Measurements from ENCODE around the gene C10orf90.
"Not testable (repeated sequence)": the region's sequence is repeated elsewhere in the genome, so short reads cannot be mapped to it uniquely, and the experiment has no call there.

C10orf90 gene

DNA sequence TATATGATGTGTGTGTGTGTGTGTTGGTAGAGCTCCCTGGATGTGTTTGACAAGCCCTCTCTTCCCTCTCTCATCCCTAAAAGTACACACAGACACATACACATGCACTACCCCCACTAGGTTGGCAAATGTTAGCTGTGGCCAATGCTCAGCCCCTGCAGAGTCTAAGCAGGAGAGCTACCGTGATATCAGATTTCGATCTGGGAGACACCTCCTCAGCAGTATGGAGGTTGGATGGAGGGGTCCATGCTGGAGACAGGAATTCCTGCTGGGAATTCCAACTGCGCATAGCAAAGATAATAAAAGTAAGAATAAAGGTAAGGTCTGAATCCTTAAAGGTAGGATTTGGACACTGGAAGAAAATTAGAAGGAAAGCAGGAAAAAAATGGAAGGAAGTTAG is 85.7 kb downstream of the C10orf90 start:
- no peak for DNase-seq (ENCODE audit: low read depth in 2 of 2)

GRCh38 chr10:126583552-126584200 is 86.8 kb downstream of the C10orf90 start:
- DNase-seq (ENCODE audit: low read depth in 2 of 2), result no peak

GRCh38 chr10:126581648-126582046 is 88.8 kb downstream of the C10orf90 start:
- no peak for DNase-seq (ENCODE audit: low read depth in 2 of 2)

DNA sequence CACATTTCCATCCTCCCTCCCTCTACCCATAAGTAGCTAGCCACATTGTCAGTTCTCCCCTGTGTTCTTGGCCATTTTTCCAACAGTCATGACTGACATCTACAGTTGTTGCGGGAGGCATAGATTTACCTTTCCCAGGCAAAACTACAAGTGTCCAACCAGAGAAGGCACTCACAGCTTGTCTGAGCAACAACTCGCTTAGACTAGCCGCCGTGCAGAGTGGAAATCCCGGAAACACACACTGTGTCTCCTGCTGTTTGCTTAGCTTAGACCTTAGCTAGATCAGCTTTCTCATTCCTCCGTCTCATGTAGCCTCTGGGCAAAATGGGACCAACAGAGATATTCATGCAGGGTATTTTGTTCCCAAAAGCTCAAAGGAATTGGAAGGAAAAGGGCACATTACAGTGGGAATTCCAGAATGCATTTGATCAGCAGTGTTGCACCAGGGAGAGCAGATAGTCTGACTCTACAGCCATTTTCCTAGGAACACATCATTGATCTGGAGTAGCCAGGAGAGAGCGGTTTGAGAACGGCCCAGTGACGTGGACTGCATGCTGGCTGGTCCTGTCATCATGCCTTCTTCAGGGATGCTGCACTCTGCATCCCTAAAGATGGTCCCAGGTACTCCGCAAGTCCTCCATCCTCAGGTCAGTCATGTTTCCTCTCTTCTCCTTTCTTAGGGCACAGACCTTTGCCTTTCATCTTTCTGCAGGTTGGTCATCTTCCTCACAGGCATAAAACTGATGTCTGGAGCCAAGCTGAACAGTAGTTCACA is 89.4 kb downstream of the C10orf90 start:
- no peak for DNase-seq (ENCODE audit: low read depth in 2 of 2)

DNA sequence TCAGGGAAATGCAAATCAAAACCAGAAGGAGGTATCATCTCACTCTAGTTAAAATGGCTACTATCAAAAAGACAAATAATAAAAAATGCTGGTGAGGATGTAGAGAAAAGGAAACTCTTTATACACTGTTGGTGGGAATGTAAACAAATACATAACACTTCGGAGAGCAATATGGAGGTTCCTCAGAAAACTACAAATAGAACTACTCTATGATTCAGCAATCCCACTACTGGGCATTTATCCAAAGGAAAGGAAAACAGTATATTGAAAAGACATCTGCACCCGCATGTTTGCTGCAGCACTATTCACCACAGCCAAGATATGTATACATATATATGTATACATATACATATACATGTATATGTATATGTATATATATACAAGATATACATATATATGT is 94.2 kb downstream of the C10orf90 start:
- DNase-seq (ENCODE audit: low read depth in 2 of 2), result no peak

DNA sequence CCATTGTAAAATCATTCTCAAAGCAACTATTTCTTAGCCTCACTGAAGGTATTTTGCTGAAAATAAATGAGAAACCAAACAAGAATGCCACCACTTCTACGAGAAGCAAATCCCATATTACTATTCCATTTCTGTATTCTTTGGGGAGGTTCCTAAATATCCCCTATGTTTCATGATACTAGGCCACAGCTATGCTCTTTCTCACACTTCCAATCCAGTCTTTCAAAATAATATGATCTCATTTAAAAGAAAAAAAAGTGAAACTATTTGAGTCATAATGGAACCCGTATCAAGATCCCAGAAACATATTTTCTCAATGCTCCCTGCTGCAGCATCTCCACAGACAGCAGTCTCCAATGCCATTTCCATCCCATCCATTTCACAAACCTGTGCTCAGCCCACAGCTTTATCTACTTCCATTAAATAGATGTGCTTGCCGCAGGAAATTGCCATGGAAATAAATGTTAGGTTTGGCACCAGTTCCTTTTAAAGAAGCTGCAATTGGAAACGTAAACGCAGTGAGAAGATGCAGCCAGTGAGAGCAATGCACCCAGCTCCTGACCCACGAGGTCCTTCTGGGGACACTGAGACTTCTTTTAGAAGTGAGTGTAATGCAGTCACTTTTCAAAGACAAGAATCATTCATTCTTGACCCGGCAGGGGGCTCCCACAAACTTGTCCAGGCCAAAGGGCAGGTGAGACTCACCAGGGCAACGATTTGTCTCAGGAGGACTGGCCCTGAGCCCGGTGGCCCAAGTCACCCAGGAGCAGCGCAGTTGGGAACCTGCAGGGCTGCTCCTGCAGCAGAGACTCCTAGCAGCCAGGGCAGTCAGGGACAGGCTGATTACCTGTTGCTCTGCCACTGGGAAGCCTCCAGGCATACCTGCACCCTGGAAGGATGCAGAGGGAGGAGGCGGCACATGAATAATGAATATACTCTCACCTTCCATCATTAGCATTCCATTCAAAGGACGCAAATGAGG is 99.6 kb downstream of the C10orf90 start:
- DNase-seq (ENCODE audit: low read depth in 2 of 2), result no peak

DNA sequence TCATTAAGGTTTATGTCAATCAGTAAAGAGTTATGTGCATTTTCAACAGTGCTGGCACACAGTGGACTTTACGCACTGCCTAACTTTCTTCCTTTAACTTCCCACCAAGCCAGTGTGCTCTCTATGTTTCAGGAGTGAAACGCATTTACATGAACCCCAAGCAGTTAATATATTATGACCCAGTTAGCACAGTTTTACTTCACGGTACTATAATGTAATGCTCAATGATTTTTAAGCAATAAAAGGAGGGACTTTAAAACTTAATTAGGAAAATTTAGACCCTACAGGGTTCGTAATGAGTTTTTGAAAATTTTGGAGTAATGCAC is 100.3 kb downstream of the C10orf90 start:
- DNase-seq (ENCODE audit: low read depth in 2 of 2), result no peak

- no peak for DNase-seq (ENCODE audit: low read depth in 2 of 2)
Measured at GRCh38 chr10:126569513-126570244, 100.8 kb downstream of the C10orf90 start.

DNA sequence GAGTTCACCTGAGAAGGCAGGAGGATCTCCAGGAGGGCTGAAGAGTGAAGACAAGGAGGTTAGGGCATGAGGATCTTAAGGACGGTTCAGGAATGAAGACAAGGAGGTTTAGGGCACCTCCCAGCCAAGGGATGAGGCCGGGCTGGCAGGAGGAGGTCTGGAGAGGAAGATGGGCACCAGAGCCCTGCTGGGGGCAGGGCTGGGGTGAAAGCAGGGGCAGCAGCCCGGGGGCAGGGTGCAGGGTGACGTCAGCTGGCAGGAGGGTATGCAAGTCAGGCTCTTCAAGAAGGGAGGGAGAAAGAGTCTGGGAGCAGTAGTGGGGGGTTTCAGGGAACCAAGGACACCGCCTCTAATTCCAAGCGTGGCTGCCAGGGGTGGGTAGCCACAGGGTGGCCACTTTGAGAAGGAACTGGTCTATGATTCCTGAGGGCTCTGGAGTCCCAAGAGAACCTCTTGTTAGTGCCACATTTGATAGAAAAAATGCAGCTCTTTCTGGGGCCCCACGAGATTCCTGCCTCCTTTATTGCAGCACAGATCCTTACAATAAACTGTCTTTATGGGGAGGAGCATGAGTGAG is 101.6 kb downstream of the C10orf90 start:
- no peak for DNase-seq (ENCODE audit: low read depth in 2 of 2)

GRCh38 chr10:126565871-126566270 is 104.6 kb downstream of the C10orf90 start:
- DNase-seq (ENCODE audit: low read depth in 2 of 2), result no peak

GRCh38 chr10:126565441-126565840 is 105.1 kb downstream of the C10orf90 start:
- DNase-seq (ENCODE audit: low read depth in 2 of 2), result no peak

GRCh38 chr10:126564326-126564888 is 106.1 kb downstream of the C10orf90 start:
- DNase-seq (ENCODE audit: low read depth in 2 of 2), result no peak

- no peak for DNase-seq (ENCODE audit: low read depth in 2 of 2)
Measured at GRCh38 chr10:126563361-126563760, 107.1 kb downstream of the C10orf90 start.

DNA sequence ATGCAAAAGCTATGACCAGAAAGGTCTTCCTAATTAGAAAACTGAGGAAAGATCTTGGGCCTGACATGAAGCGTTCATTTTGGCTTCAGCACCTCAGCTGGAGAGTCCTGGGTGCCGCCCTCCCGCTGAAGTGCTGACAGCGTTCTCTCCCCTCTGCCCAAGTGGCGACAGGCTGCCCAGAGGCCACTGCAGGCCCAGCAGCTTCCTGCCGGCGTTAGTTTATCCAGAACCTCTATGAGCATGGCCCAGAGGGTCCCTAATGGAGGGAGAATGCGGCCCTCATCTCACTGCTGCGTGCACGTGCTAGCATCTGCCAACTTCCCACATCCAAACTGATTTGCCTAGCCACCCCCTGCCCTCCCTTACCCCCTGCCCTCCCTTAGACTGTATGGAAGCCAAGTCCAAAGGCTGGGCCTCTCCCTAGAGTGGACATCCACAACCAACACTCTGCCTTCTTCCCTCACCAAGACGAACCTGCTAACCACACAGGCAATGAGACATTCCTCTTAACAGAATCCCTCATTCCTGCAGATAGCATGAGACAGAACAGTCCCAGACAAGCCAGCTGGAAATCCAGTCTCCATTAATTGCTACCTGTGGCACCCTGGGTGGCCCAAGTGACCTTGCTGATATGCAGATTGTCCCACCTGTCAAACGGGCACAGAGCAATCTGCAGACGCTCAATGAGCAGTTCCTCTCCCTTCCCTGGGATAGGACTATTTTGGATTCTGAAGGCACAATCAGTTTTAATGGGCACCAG is 108.4 kb downstream of the C10orf90 start:
- DNase-seq (ENCODE audit: low read depth in 2 of 2), result no peak

DNA sequence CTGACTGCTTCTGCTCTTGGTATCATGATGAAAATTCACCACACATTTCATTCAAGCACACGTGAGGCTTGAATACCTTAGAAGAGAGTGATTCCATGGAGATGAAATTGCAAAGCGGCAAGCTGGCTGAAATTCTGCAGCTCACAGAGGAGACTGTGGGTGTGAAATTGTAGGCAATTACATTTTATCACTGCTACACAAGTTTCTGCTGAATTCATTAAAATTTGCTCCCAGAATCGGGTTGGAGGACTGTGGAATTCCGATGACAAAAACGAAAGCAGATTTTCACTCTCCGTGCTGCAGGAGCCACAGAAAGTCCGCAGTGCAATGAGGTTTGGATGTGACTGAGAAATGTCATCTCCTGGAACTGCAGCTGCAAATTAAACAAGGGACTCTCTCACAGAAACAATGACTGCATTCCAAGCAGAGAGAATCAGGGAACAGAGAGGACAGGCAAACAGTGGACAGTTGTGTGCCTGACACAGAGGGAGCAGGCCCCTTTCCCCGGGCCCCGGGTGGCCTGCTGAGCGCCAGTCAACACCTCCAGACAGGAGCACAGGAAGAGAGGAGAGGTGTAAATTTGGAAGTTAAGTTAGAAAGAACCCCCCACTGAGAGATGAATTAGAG is 109.1 kb downstream of the C10orf90 start:
- no peak for DNase-seq (ENCODE audit: low read depth in 2 of 2)

GRCh38 chr10:126558881-126559280 is 111.6 kb downstream of the C10orf90 start:
- DNase-seq (ENCODE audit: low read depth in 2 of 2), result no peak

- DNase-seq (ENCODE audit: low read depth in 2 of 2), result no peak
Measured at GRCh38 chr10:126551202-126551601, 119.3 kb downstream of the C10orf90 start.

DNA sequence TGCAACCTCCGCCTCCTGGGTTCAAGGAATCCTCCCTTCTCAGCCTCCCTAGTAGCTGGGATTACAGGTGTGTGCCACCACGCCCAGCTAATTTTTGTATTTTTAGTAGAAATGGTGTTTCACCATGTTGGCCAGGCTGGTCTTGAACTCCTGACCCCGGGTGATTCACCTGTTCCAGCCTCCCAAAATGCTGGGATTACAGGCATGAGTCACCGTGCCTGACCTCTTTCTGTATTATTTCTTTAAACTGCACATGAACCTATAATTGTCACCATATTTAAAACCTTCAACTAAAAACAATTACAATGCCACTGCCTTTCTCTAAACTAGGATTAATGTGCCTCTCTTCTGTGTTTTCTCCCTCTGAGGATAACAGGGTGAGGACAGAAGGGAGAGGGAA is 119.9 kb downstream of the C10orf90 start:
- not testable (repeated sequence) for DNase-seq (ENCODE audit: low read depth in 2 of 2)

DNA sequence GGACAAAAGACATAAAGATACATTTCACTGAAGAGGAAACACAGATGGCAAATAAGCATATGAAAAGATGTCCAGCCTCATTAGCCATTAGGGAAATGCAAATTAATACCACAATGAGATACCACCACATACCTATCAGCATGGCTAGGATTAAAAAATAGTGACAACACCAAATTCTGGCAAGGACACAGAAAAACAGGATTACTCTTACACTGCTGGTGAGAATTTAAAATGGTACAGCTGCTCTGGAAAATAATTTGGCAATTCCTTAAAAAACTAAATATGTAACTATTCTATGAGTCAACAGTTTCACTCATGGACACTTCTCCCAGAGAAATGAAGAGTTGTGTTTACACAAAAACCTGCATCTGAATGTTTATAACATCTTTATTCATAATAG is 121.1 kb downstream of the C10orf90 start:
- no peak for DNase-seq (ENCODE audit: low read depth in 2 of 2)

DNA sequence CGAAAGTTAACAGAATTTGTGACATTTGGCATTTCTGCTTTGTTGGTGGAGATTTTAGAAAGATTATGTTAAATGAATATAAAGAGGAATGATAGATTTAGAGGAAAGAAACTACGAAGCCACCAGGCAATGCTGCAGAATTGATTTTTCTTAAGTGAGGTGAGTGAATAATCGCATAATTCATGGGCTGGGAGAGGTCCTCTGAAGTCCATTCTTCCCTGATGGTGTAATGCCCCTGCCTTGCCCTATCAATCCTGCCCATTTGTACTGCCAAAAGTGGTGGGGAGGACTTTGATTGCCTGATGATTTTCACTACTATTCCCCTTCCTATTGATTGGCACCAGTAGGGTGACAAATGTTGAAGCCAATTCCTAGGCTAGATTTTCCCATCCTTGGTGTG is 125.9 kb downstream of the C10orf90 start:
- no peak for DNase-seq (ENCODE audit: low read depth in 2 of 2)
